Panc1 (cell line): ENCODE data around the gene RCN2.

Experiments used
- CTCF ChIP-seq: fragments of 450-650 bp; IDR thresholded peaks from 2 replicates; pipeline ENCODE4 v1.5.1; 2017; ENCODE audit warnings: mild to moderate bottlenecking
- POLR2AphosphoS5 ChIP-seq: IDR thresholded peaks from 2 replicates; pipeline ENCODE4 v1.6.1; 2012; ENCODE audit warnings: mild to moderate bottlenecking, low read depth, low read length, moderate library complexity
- REST ChIP-seq, 2 experiments: IDR thresholded peaks; 2 replicates each; pipeline ENCODE4 v1.6.1; 2011 to 2012; ENCODE audit warnings: low read depth in 2 of 2, control low read depth in 1 of 2, low read length in 1 of 2, mild to moderate bottlenecking in 1 of 2, moderate library complexity in 1 of 2; ENCODE audit not compliant: insufficient read depth in 1 of 2
- SIN3A ChIP-seq: IDR thresholded peaks from 2 replicates; pipeline ENCODE4 v1.6.1; 2012; ENCODE audit warnings: low read depth, mild to moderate bottlenecking, low read length, moderate library complexity, borderline replicate concordance; ENCODE audit not compliant: insufficient read depth
- TCF7L2 ChIP-seq: IDR thresholded peaks from 2 replicates; pipeline ENCODE4 v1.6.1; 2011; ENCODE audit warnings: mild to moderate bottlenecking, low read depth, low read length, inconsistent platforms

- TF ChIP-seq CTCF, result no peak
- no peak for TF ChIP-seq SIN3A
- no peak for TF ChIP-seq POLR2AphosphoS5
- no peak for TF ChIP-seq REST (IDR thresholded peaks at IDR 0.05; ENCODE audit: insufficient read depth in 1 of 2, low read depth in 2 of 2, low read length in 1 of 2)
- no peak for TF ChIP-seq TCF7L2
Observed at GRCh38 chr15:76912430-76912829, 19.1 kb upstream of the RCN2 start.
